ENCODE measurements around the gene RNF224. TPM values are rescaled to one million over a fixed set of nuclear protein-coding genes. Genes with fewer than 3 reads are reported as not detected.

Gene RNF224
- total RNA-seq, 4 donors from 2014 or later: not detected

DNA sequence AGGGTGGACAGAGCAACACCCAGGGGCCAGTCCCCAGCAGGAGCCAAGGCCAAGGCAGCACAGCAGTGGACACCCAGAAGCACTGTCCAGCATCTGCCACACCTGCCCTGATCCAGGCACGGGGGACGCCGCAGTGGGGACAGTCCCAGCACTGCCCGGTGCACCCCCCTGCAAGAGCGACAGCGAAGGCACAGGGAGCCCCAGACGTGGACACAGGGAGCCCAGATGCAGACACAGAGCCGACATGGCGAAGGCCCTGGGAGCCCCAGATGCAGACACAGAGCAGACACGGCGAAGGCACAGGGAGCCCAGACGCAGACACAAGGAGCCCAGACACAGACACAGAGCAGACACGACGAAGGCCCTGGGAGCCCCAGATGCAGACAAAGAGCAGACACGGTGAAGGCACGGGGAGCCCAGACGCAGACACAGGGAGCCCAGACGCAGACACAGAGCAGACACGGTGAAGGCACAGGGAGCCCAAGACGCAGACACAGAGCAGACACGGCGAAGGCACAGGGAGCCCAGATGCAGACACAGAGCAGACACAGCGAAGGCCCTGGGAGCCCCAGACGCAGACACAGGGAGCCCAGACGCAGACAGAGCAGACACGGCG lies 43.2 kb upstream of the RNF224 start:
- TF ChIP-seq, protein P1, sequence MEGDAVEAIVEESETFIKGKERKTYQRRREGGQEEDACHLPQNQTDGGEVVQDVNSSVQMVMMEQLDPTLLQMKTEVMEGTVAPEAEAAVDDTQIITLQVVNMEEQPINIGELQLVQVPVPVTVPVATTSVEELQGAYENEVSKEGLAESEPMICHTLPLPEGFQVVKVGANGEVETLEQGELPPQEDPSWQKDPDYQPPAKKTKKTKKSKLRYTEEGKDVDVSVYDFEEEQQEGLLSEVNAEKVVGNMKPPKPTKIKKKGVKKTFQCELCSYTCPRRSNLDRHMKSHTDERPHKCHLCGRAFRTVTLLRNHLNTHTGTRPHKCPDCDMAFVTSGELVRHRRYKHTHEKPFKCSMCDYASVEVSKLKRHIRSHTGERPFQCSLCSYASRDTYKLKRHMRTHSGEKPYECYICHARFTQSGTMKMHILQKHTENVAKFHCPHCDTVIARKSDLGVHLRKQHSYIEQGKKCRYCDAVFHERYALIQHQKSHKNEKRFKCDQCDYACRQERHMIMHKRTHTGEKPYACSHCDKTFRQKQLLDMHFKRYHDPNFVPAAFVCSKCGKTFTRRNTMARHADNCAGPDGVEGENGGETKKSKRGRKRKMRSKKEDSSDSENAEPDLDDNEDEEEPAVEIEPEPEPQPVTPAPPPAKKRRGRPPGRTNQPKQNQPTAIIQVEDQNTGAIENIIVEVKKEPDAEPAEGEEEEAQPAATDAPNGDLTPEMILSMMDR (IDR thresholded peaks at IDR 0.05; ENCODE audit: low read depth): no peak

DNA sequence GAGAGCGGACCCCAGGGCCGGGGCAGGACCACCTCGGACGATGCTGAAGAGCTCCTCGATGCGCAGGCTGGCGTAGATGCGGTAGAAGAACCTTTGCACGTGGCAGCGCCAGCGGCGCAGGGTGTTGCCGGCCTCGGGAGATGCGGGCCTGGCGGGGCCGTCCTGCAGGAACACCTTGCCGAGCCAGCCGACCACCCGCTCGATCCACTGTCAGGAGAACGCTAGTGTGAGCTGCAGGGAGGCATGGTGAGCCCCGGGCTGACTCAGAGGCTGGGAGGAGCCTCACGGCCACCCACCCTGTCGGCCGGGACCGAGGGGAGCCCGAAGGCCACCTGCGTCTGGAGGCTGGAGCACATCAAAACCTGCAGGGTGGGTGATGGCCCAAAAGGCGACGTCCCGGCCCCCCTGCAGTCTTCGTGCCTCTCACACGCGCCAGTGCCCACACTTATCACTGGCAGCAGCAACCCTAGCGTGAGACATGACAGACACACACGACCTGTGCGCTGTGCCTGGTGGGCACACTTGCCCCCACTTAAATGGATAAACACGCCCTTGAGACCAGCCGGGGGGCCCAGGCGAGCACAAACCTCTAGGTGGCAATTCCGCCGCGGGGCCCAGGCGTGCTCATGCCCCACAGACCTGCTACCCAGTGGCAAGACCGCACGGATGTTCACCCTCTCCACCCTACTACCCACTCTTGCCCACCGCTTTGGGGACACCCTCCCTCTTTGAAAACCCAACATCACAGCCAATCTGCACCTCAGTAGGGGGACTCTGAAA lies 42.2 kb upstream of the RNF224 start:
- TF ChIP-seq, protein P1 (IDR thresholded peaks at IDR 0.05; ENCODE audit: low read depth): no peak

DNA sequence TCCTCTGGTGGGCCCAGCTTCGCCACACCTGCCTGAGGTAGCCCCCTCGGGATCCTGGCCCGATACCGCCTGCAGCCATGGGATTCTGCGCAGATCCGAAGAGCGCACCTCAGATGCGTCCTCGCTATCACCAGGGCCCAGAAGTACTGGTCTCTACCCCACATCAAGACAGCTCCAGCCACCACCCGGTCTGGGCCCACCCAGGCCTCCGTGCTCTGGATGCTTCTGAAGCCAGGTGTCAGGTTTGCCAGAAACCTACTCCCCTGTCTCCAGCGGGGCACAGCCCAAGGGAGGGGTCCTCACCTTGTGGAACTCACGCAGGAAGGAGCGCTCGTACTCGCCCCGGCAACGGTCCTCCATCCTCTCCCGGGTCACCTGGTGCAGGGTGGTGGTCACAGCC lies 41.4 kb upstream of the RNF224 start:
- TF ChIP-seq, protein P1 (IDR thresholded peaks at IDR 0.05; ENCODE audit: low read depth): no peak

DNA sequence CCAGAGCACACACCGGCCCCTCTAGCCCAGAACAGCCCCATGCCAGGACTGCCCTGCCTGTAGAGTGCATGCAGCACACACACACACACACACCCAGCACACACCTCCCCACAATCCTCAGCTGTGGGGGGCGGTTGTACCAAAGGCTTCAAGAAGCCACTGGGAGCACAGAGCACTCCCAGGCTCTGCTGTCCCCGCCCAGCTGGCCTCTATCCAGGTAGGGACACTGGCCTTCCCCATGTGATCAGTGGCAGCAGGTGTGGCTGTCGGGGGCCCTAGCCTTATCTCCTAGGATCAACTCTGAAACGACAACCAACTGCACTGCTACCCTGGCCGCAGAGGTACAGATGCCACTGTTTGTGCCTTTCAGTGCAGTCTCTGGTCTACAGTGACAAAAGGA lies 40.9 kb upstream of the RNF224 start:
- TF ChIP-seq, protein P1 (IDR thresholded peaks at IDR 0.05; ENCODE audit: low read depth): no peak

DNA sequence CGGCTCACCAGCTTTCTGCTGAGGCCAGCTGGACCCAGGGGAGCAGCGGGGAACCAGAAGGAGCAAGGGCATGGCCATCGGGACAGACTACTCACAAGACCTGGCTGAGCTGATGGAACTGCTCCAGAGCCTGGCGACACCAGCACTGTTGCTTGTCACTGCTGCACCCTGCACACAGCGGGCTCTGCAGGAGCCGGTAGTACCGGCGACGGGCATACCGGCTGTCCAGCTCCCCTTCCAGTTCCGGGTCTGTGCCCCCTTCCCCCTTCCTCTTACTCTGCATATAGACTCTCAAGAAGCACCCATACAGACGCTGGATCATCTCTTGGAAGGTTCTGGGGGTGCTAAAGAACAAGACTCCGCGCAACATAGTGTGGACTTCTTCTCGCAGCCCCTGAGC lies 39.9 kb upstream of the RNF224 start:
- TF ChIP-seq, protein P1 (IDR thresholded peaks at IDR 0.05; ENCODE audit: low read depth): no peak

DNA sequence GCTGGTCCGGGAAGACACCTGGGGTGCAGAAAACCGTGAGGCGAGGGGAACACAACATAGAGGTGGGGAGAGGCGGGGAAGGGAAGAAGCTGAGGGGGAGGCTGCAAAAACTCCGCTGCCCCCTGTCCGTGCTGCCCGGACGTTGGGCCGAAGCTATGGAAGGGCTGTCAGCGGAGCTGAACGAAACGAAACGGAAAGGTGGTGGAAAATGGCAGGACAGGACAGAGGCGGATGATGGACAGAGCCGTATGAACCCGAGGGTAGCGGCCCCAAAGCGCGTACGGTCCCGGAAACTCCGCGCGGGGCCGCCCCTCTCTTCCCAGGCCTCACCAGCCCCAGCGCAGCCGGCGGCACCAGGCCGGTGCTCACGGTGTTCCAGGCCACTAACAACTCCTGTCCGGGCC lies 39.2 kb upstream of the RNF224 start:
- TF ChIP-seq, protein P1 (IDR thresholded peaks at IDR 0.05; ENCODE audit: low read depth): no peak

DNA sequence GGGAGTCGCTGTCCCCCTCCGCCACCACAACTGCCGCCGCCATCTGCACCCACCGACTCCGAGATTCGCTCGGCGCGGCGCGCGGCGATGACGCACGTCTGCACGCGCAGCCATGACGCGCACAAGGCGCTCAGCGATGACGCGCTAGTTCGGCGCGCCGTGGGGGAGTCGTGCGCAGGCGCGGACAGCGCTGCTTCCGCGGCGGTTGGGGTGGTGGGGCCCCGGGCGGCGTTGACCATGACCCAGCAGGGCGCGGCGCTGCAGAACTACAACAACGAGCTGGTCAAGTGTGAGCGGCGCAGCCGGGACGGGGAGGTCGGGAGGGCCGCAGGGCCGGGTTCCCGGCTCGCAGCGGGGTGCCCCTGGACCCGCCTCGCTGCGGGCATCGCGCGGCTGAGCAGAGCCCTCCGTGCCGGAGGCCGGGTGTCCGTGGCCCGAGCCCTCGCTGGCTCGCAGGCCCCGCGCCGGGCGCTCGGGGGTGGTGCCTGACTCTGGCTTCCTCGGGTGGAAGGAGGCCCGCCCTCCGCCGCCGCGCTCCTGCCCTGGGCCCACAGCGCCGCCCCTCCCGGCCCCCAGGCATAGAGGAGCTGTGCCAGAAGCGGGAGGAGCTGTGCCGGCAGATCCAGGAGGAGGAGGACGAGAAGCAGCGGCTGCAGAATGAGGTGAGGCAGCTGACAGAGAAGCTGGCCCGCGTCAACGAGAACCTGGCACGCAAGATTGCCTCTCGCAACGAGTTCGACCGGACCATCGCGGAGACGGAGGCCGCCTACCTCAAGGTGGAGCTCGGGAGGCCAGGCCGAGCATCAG lies 38.6 kb upstream of the RNF224 start, which contains the start of the genes ANAPC2 and SSNA1:
ANAPC2 (minus strand) TSS at position 71 of the 807 bp plus-strand sequence; CDS start at position 43, 28 bp downstream.
SSNA1 (plus strand) TSS at position 187 of the 807 bp plus-strand sequence; CDS start at position 238, 51 bp downstream.
- TF ChIP-seq, protein P1 (IDR thresholded peaks at IDR 0.05; ENCODE audit: low read depth): no peak
